Smooth muscle cell (in vitro differentiated cells): ENCODE results near the gene EGR4. TPM values are rescaled to one million over a fixed set of nuclear protein-coding genes. Genes with fewer than 3 reads are reported as not detected.

Source experiments
- DNase-seq: peaks from one replicate; lab custom pipeline; 2025; ENCODE audit not compliant: unreplicated experiment; lab: John Stamatoyannopoulos, UW
- H2AFZ ChIP-seq: fragments of 200-600 bp; sonication (generic); 2 replicates; pipeline ENCODE4 v1.6.0; 2016; ENCODE audit warnings: antibody characterized with exemption, low read depth, mild to moderate bottlenecking
- H3F3A ChIP-seq: fragments of 200-600 bp; sonication (generic); 2 replicates; pipeline ENCODE4 v1.6.0; 2017; ENCODE audit warnings: antibody characterized with exemption, low read depth
- H3K27ac ChIP-seq: fragments of 200-600 bp; sonication (generic); 2 replicates; pipeline ENCODE4 v1.5.1; 2016; ENCODE audit warnings: low read depth, mild to moderate bottlenecking
- H3K27me3 ChIP-seq: fragments of 200-600 bp; sonication (generic); 2 replicates; pipeline ENCODE4 v1.6.1; 2016; ENCODE audit warnings: low read depth, mild to moderate bottlenecking
- H3K36me3 ChIP-seq: fragments of 200-600 bp; sonication (generic); 2 replicates; pipeline ENCODE4 v1.5.1; 2016; ENCODE audit warnings: low read depth
- H3K4me1 ChIP-seq: fragments of 200-600 bp; sonication (generic); 2 replicates; pipeline ENCODE4 v1.5.1; 2016; ENCODE audit warnings: low read depth
- H3K4me2 ChIP-seq: fragments of 200-600 bp; sonication (generic); 2 replicates; pipeline ENCODE4 v1.6.0; 2016; ENCODE audit warnings: mild to moderate bottlenecking
- H3K4me3 ChIP-seq: fragments of 200-600 bp; sonication (generic); 2 replicates; pipeline ENCODE4 v1.5.1; 2016; ENCODE audit warnings: mild to moderate bottlenecking
- H3K79me2 ChIP-seq: fragments of 200-600 bp; sonication (generic); 2 replicates; pipeline ENCODE4 v1.6.0; 2016; ENCODE audit warnings: low read depth, mild to moderate bottlenecking
- H3K9ac ChIP-seq: fragments of 200-600 bp; sonication (generic); 2 replicates; pipeline ENCODE4 v1.6.0; 2016; ENCODE audit warnings: low read depth
- H3K9me3 ChIP-seq: fragments of 200-600 bp; sonication (generic); replicated peaks from 2 replicates; pipeline ENCODE4 v1.5.1; 2016; ENCODE audit warnings: low read depth
- H4K20me1 ChIP-seq: fragments of 200-600 bp; sonication (generic); 2 replicates; pipeline ENCODE4 v1.6.0; 2016; ENCODE audit warnings: low read depth
- CTCF ChIP-seq: fragments of 200-600 bp; sonication (generic); IDR thresholded peaks from 2 replicates; pipeline ENCODE4 v1.5.1; 2017; ENCODE audit warnings: borderline replicate concordance, mild to moderate bottlenecking, antibody characterized with exemption; ENCODE audit not compliant: insufficient read depth, poor library complexity, severe bottlenecking
- WGBS: methylation state at CpG from one replicate; pipeline ENCODE4 v1.1.7; 2016; ENCODE audit warnings: low lambda C conversion rate; 5-methylcytosine and 5-hydroxymethylcytosine counted together
- polyA plus RNA-seq: library from polyadenylated mRNA; unstranded; fragments of >200 nt; fragmentation: Nextera tagmentation; extraction: Ambion mirVana; gene quantifications from 2 replicates; pipeline ENCODE4 v1.2.1, GENCODE V29; 2016
- total RNA-seq: library from RNA; depleted of rRNA; stranded (reverse); fragments of >200 nt; gene quantifications from 2 replicates; pipeline ENCODE4 v1.2.3, GENCODE V29; 2014

The EGR4 gene
- total and polyA plus RNA-seq, 2 experiments from 2014 or later: 0.99 to 7.2 TPM

DNA sequence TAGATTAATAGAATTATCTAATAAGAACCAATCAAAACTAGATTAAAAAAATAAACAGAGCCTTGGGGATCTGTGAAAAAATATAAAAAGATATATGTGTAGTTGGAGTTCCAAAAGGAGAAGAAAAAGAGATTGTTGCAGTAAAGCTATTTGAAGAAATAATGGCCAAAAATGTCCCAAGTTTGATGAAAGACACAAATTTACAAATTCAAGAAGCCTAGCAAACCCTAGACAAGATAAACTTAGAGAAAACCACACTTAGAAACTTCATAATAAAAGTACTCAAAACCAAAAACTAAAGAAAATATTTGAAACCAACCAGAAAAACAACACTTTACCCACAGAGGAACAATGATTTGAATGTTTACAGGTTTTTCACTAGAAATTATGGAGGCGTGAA is 41.3 kb upstream of the EGR4 start:
- Histone ChIP-seq H3F3A (no peaks in the 10 kb centered on the region), H3K27me3 (peaks cover 12% of the 10 kb centered on the region), H4K20me1 (no peaks in the 10 kb centered on the region), H3K9me3 (no peaks in the 10 kb centered on the region), H3K4me1 (no peaks in the 10 kb centered on the region), H3K36me3 (no peaks in the 10 kb centered on the region), H3K9ac (no peak overlapping the region), H3K4me3 (no peak overlapping the region), H3K27ac (no peak overlapping the region), H3K4me2 (no peak overlapping the region), H2AFZ (no peak overlapping the region), H3K79me2 (no peaks in the 10 kb centered on the region)
- no peak for TF ChIP-seq CTCF
- WGBS: 77% methylated on average over 1 of the region's 1 CpG
- DNase-seq: no peak

DNA sequence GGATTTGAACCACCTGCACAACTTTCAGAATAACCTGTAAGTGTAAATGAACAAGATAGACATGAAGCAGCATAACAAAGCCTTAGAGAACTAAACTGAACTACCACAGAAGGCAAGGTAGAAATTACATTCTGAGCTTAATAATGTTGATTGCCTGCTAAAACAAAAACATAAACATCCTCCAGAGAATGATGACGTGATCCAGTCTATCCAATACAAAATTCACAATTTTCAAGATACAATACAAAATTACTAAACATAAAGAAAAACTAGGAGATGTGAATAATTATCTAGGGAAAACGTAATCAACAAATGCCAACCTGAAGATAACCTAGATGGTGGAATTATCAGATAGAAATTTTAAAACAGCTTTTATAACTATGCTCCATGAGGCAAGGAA is 40.7 kb upstream of the EGR4 start:
- no peaks in the 10 kb centered on the region for H4K20me1 ChIP-seq
- H2AFZ ChIP-seq: no peak overlapping the region
- DNase-seq: no peak
- no peak for TF ChIP-seq CTCF
- H3K9ac ChIP-seq: no peak overlapping the region
- H3K4me3 ChIP-seq: no peak overlapping the region
- no peaks in the 10 kb centered on the region for H3K4me1 ChIP-seq
- 62% methylated on average over 2 of the region's 2 CpGs for WGBS
- H3F3A ChIP-seq: no peaks in the 10 kb centered on the region
- peaks cover 12% of the 10 kb centered on the region for H3K27me3 ChIP-seq
- H3K4me2 ChIP-seq: no peak overlapping the region
- no peaks in the 10 kb centered on the region for H3K9me3 ChIP-seq
- H3K36me3 ChIP-seq: no peaks in the 10 kb centered on the region
- no peaks in the 10 kb centered on the region for H3K79me2 ChIP-seq
- no peak overlapping the region for H3K27ac ChIP-seq

GRCh38 chr2:73333564-73333963 is 40.2 kb upstream of the EGR4 start:
- TF ChIP-seq CTCF: no peak
- Histone ChIP-seq H3K27me3 (peaks cover 12% of the 10 kb centered on the region), H3K9me3 (no peaks in the 10 kb centered on the region), H3K36me3 (no peaks in the 10 kb centered on the region), H3K4me1 (no peaks in the 10 kb centered on the region), H3K9ac (no peak overlapping the region), H3K27ac (no peak overlapping the region), H3K4me3 (no peak overlapping the region), H4K20me1 (no peaks in the 10 kb centered on the region), H2AFZ (no peak overlapping the region), H3K4me2 (no peak overlapping the region), H3F3A (no peaks in the 10 kb centered on the region), H3K79me2 (no peaks in the 10 kb centered on the region)
- no peak for DNase-seq

GRCh38 chr2:73324126-73324725 is 30.9 kb upstream of the EGR4 start:
- Histone ChIP-seq H3K4me3 (no peak overlapping the region), H3K9ac (no peak overlapping the region)
- DNase-seq: no peak

More at GRCh38 chr2:73324126-73324725, 30.9 kb upstream of the EGR4 start:
- Histone ChIP-seq H3K4me2 (no peak overlapping the region), H3K27me3 (peaks cover 50% of the 10 kb centered on the region), H3K79me2 (no peaks in the 10 kb centered on the region), H4K20me1 (no peaks in the 10 kb centered on the region), H3K36me3 (no peaks in the 10 kb centered on the region), H3K4me1 (no peaks in the 10 kb centered on the region), H3F3A (no peaks in the 10 kb centered on the region), H3K9me3 (no peaks in the 10 kb centered on the region), H2AFZ (no peak overlapping the region), H3K27ac (no peak overlapping the region)
- no peak for TF ChIP-seq CTCF
- 72% methylated on average over 13 of the region's 13 CpGs for WGBS
